NCI-H2196 treated with DMSO at 0.1 percent for 48 hours (cell line): ENCODE data around the gene HOXC4.
"Not testable (repeated sequence)": the region's sequence is repeated elsewhere in the genome, so short reads cannot be mapped to it uniquely, and the experiment has no call there.

Experiments
- DNase-seq: peaks from one replicate; lab custom pipeline; 2025; ENCODE audit not compliant: unreplicated experiment; lab: John Stamatoyannopoulos, UW

HOXC4 gene

DNA sequence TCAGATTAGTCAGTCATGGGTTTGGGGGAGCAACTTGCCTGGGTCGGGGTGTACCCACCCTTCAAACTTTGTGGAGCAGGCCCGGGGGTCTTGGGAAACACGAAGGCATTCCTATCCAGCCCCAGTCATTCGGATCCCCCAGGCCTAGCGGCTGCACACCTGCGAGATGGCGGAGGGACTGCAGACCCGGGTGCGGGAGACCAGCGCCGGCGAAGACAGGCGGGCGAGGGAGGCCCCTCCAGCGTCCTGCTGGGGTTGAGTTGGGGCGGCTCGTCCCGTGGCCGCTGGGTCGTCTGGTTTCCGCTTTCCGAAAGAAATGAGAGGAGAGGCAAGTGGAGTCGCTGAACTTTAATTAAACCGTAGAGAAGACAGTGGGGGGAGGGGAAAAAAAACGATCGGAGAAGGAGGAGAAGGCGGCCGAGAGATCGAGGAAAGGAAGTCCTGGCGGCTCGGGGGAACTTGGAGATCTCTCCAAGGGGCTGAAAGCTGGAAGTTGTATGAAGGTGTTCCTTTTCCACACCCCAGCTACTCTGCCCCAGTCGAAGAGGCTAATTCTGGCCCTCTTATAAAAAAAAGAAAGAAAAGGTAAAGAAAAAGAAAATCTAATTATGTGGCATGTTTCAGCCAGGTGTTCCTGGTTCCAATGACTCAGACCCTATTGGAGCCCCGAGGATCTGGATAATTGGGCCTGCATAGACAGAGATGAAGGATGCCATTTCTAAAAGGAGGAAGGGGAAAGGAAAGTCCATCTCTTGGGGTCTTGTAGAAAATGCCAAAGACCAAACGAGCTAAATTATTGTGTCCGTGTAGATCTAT lies 28.2 kb downstream of the HOXC4 start:
- not testable (repeated sequence) for DNase-seq

GRCh38 chr12:54082397-54082892 lies 28.8 kb downstream of the HOXC4 start:
- DNase-seq = no peak

GRCh38 chr12:54088011-54088410 lies 34.4 kb downstream of the HOXC4 start:
- not testable (repeated sequence) for DNase-seq

DNA sequence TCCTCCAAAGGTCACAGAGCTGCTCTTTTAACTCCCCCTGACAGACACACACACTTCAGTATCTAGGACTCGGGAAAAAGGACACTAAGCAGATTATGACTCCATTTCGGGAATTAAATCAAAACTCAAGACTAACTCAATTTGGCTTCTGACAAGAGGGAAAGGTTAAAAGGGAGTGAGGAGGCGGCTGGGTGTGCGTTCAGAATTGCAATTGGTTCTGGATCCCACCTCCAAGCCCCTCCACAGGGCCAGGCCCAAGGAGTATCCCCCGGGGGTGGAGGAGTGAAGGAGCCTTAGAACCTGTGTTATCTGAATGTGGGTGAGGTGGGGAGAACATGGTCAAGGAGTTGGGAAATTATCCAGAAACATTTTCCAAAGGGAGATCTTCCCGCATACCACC lies 35.8 kb downstream of the HOXC4 start:
- not testable (repeated sequence) for DNase-seq

DNA sequence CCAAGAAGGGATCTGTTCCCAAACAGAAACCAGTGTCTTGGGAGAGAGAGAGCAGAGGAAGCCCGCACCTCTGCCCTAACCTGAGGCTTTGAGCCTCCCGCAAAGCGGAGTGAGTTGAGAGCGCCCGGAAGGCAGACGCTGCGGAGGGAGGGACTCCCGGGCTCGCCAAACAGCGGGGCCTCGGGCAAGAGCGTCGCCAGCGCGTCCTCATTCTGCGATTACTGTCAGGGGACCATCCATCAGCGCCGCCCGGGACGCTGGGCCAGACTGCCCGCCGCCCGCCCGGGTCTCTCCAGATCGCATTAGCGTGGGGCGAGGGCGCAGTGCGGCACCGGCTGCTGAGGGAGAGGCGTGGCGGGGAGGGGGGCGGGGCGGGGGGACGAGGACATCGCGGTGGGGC lies 36.7 kb downstream of the HOXC4 start:
- DNase-seq = not testable (repeated sequence)

DNA sequence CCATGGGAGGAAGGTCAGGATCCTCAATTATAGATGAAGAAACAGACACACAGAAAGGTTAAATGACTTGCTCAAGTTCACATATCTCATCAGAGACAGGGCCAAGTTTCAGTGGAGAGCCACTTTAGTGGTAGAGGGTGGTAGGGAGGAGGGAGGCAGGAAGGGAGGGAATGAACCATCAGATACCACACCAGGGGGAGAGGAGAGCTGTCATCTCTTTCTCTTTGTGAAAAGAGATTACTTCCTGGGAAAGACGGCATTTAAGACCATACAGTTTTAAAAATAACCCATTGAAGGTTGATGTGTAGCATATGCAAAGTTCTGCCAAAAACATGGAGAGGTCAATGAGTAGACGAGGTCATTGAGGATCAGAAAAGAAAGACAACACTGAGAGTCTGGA lies 39.3 kb downstream of the HOXC4 start:
- DNase-seq = not testable (repeated sequence)

GRCh38 chr12:54095928-54096327 lies 42.3 kb downstream of the HOXC4 start:
- not testable (repeated sequence) for DNase-seq

DNA sequence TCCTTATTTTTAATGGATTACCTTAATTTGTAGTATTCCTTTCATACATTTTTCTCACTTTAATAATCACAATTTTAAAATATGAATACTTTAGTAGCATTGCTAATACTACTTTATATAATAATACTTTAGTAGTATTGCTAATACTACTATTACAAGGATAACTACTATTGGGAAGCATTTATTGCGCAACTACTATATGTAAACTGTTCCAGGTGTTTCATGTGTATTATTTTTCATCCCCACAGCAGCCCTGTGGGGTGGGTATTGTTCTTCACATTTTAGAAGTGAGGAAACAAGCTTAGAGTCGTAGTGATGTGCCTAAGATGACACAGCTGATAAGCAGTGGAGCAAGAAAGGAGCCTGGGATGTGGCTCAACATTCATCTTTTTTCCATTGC lies 45.0 kb downstream of the HOXC4 start:
- not testable (repeated sequence) for DNase-seq

- not testable (repeated sequence) for DNase-seq
Observed at GRCh38 chr12:54100588-54100987, 47.0 kb downstream of the HOXC4 start.

GRCh38 chr12:54102223-54102622 lies 48.6 kb downstream of the HOXC4 start:
- not testable (repeated sequence) for DNase-seq

DNA sequence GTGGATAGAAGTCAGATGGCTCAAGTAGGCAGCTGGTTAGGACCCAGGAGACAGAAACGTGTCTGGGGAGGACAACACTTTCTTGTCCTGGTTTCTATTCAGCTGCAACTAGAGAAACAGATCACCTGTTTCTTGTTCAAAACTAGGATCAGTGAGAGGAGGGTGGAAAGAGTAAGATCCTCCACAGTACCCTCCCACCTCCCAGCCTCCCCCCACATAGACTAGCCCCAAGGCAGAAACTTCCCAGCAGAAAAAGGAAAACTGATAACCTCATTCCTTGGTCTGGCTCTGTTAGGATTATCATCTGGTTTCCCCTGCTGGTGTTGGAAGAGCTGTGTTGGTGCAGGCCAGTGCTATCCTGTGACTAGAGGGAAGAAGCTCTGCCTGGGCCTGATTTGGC lies 50.2 kb downstream of the HOXC4 start:
- not testable (repeated sequence) for DNase-seq
